Stimulated activated CD8-positive, alpha-beta memory T cell treated with anti-CD3 and anti-CD28 coated beads, Interleukin-15, amount 100 ng/mL, for 48 hours (primary cell): ENCODE data around the gene ATG4D.

Source experiments
- DNase-seq, 2 donors: peaks; one replicate each; pipeline ENCODE4 v3.0.0-alpha.2; 2020; ENCODE audit warnings: low read depth in 2 of 2

Gene ATG4D

DNA sequence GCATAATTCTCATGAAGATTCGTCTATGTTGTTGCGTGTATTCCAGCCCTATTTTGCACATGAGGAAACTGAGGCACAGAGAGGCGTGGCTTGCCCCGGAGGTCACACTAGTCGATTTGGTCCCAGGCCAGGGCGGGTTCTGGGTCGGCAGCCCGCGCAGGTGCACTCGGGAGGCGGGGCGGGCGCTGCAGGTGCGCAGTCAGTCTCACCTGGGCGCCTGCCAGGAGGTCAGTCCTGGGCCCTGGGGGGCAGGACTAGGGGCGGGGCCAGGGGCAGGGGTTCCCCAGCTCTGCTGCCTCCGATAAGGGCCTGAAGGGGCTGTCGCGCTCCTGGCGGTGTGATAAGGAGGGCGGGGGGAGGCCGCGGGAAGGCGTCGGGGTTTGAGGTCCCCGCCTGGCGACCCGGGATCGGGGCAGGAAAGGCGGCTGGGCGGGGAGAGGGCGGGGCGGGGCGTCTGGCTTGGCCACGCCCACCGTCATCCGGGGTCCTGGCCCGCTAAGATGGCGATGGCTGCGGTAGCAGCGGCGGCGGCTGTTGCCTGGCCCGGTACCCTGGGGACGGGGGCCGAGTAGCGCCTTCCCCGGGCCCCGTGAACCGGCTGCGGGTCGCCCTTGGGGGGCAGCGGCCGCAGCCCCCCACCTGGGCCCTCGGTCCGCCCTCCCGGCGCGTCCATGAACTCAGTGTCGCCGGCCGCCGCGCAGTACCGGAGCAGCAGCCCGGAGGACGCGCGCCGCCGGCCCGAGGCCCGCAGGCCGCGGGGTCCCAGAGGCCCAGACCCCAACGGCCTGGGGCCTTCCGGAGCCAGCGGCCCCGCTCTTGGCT, at the start of gene ATG4D:
TSS of gene ATG4D (plus strand) at position 485 of the 822 bp plus-strand sequence. CDS start at position 672, 187 bp downstream.
- peak; percentile 59 to 70 for DNase-seq

DNA sequence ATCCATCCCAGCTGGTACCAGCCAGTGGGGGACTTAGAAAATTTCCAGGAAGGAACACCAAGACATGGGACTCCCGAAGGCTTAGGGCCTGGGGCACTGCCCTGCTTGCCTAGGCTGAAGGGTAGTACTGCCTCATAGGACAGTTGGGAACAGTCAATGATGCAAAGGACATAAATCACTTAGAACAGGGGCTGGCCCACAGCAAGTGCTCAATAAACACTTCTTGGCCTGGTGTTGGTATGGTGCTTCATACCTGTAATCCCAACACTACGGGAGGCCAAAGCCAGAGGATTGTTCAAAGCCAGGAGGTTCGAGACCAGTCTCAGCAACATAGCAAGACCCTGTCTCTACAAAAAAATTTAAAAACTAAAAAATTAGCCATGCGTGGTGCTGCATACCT, 46.3 kb upstream of the ATG4D start:
- DNase-seq: no peak

GRCh38 chr19:10499550-10500246, 44.0 kb upstream of the ATG4D start:
- no peak for DNase-seq

DNA sequence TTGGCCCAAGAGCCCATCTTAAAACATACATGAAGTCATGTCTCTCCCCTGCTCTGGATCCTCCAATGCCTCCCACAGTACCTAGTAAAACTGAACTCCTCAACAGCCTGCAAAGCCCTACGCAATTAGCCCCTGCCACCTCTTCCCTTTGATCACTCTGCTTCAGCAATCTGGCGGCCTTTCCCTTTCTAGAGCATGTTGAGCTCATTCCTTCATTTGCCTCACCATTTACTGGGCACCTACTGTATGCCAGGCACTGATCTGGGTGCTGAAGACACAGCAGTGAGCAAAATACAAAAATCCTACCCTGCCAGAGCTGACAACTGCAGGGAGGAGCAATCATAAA, 43.5 kb upstream of the ATG4D start:
- DNase-seq: no peak

DNA sequence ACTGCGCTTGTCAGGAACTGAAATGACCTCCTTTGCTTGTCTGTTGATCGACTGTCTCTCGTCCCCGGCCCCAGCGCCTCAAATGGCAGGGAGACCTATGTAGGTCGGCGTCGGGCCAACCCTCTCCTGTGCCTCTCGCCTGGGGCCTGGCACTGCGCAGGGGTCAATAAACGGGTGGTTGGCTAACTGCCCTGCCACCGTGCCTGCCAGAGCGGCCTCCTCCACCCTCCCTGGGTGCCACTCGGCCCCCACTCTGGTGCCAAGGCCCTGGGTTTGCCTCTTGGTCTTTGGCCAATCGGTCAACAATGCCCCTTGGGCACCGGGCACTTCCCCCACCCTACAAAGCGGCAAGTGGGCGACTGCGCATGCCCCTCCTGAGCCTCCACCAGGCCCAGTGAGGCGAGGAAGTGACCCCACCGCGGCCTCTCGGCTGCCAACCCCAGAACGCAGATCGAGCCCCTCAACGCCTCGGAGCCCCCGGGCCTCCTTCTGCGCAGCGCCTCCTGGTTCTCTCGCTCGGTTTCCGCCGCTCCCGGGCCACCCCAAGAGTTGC, 41.7 kb upstream of the ATG4D start:
- DNase-seq: peak in 1 of 2 donors; percentile 36

- peak; percentile 88 to 89 for DNase-seq
Observed at GRCh38 chr19:10502524-10503001, 41.1 kb upstream of the ATG4D start.

DNA sequence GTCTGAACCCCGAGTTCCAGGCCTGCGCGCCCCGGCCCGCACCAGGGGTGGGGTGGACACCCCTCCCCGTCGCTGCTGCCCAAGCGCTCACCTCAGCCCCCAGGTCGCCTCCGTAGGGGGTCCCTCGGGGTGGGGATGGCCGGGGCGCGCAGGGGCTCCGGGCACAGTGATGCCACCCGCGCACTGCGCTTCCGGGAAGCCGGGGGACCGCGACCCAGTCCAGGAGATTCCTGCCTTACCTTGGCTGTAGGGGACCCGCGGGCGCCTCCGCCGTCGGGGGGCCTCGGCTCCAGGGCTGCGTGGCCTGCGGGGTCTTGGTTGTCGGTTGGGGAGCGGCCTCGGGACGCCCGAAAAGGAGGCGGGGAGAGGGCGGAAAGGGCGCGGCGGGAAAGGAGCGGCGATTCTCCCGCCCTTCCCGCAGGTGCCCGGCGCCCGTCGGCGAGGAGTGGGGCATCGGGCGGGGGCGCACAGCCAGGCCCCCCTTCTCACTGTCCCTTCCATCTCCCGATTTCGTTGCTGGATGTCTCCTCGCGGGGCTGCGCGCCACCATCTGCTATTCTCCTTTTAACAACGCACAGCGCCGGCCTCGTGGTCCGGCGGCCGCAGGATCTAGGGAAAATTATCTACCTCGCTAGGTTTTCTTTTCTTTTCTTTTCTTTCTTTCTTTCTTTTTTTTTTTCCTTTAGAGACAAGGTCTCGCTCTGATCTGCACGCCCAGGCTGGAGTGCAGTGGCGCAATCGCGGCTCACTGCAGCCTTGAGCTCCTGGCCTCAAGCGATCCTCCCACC, 40.5 kb upstream of the ATG4D start, which contains the start of gene KEAP1:
TSS of gene KEAP1 (minus strand) at position 355 of the 788 bp plus-strand sequence. CDS start 3,323 bp downstream, outside the sequence.
- DNase-seq: no peak

DNA sequence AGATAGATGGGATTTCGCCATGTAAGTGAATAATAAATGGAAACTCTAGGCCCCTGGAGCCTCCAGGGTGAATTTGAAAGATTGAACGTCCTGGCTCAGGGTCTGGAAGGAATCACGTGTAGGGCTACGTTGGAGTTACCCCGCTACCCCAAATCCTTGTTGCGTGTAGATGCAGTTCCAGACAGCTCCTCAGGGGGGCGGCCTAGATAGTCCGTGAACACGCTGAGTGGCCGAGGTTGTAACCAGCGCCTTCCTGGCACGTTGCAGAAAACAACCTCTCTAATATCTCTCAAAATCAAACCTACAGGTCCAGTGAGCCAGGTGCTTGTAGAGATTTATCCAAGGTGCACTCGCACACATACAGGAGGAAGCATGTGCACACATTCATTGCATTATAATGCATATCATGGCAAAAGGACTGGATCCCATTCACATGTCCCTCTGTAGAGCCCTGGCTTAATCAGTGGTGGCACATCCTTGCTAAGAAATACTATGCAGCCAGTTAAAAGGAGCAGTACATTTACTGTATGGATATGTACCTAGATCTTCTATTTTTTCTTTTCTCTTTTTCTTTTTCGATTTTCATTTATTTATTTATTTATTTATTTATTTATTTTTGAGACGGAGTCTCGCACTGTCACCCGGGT, 38.0 kb upstream of the ATG4D start:
- peak; percentile 66 to 71 for DNase-seq

DNA sequence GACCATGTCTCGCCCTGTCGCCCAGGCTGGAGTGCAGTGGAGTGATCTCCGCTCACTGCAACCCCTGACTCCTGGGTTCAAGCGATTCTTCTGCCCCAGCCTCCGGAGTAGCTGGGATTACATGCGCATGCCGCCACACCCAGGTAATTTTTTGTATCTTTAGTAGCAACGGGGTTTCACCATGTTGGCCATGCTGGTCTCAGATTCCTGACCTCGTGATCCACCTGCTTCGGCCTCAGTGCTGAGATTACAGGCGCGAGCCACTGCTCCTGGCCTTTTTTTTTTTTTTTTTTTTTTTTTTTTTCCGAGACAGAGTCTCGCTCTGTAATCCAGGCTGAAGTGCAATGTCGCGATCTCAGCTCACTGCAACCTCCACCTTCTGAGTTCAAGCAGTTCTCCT, 35.7 kb upstream of the ATG4D start:
- DNase-seq: no peak

DNA sequence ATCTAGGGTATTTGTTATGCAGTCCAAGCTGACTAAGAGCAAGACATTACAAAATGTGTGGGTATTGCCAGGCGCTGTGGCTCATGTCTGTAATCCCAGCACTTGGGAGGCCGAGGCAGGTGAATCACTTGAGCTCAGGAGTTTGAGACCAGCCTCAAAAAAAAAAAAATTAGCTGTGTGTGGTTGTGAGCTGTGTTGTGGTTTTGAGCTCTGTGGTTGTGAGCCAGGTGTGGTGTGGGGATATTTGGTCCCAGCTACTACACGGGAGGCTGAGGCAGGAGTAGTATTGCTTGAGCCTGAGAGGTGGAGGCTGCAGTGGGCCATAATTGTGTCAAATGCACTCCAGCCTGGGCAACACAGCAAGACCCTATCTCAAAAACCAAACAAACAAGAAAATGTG, 35.0 kb upstream of the ATG4D start:
- DNase-seq: peak; percentile 29 to 44

GRCh38 chr19:10510301-10510802, 33.4 kb upstream of the ATG4D start:
- no peak for DNase-seq

- no peak for DNase-seq
Observed at GRCh38 chr19:10513223-10513622, 30.5 kb upstream of the ATG4D start.

DNA sequence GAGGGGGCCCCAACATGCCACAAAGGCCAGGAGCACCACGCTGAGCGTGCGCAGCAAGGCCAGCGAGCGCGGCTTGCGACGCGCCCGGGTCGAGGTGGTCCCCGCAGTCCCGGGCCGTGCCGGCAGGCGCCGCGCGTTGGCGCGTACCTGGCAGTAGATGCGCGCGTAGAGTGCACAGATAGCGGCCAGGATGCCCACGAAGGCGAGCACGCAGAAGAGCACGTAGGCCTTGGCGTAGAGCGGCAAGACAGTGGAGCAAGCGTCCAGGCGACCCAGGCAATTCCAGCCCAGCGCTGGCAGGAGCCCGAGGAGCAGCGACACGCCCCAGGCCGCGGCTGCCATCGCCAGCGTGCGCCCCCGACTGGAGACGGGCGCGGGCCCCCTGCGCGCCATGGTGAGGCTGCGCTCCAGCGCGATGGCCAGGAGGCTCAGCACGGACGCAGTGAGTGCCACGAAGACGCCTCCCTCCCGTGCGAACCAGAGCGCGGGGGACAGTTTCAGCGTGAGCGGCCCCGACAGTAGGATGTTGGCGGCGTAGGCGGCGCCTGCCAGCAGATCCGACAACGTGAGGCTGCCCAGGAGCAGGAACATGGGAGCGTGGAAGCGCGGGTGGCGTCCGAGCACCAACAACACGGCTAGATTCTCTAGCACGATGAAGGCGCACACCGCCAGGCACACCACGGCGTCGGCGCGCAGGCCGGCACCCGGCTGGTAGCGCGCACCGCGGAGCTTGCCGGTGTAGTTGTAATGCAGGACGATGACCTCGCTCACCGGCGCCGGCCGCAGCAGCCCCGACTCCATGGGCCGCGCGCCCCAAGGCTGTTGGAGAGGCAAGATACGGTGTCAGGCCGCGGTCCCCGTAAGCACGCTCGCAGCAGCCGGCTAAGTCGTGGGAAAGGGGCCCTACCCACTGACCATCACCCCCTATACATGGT, 29.2 kb upstream of the ATG4D start:
- DNase-seq: peak; percentile 34 to 51

- DNase-seq: no peak
Observed at GRCh38 chr19:10516064-10516385, 27.7 kb upstream of the ATG4D start.

DNA sequence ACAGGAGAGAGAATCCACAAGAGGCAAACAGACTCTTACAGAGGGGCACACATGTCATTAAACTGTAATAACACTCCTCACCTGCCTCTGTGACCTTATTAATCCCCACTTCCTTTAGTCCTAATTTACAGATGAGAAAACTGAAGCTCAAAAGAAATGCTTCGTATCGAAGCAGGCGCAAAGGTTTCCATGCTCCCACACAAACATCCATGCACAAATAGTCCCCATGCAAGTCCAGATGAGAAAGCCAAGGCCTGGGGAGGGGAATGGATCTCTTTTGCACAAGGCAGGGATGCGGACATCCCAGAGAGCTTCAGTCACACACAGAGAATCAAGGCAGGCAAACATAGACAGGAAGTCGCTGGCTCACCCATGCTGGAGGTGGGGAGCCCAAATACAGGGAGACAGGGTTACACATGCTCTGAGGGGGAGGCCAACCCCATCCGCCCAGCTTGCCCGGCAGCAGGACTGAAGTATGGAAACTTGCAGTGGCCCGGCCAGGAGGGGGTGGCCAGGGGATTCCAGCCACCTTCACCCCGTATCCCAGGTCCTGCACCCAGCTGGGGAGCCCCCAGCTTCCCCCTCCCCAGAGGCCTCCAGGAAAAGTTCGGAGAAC, 26.9 kb upstream of the ATG4D start:
- no peak for DNase-seq

DNA sequence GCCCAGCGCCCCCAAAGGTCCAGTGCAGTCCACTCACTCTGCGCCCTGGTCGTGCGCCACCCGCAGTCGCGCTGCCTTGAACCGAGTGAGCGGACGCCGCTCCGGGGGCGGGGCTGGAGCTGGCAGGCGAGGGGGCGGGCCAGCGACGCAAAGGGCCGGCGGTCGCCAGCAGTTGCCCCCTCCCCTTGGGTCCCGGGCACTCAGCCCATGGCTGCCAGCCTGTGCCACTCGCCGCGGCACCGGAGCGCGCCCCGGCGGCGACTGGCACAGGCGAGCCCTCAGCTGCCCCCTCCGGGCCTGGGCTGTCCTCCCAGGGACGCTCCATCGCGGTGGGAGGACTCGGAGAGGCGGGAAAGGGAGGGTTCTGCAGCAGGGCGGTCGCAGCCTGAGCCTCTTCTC, 26.3 kb upstream of the ATG4D start, which contains the start of gene S1PR5:
TSS of gene S1PR5 (minus strand) at position 87 of the 399 bp plus-strand sequence. CDS start 2,436 bp downstream, outside the sequence.
- no peak for DNase-seq

- no peak for DNase-seq
Observed at GRCh38 chr19:10517760-10518443, 25.8 kb upstream of the ATG4D start.

- DNase-seq: no peak
Observed at GRCh38 chr19:10518444-10519361, 25.0 kb upstream of the ATG4D start.
